IPS-11a (cell line): Measurements from ENCODE around the gene CYP3A7.
"Not testable (repeated sequence)": the region's sequence is repeated elsewhere in the genome, so short reads cannot be mapped to it uniquely, and the experiment has no call there.

Source experiments
- H3K4me3 ChIP-seq: one replicate; pipeline ENCODE4 v1.5.1; 2013; ENCODE audit warnings: low read depth, low read length, control low read depth

CYP3A7 gene

GRCh38 chr7:99674995-99675742 is 59.8 kb downstream of the CYP3A7 start:
- no peak overlapping the region for H3K4me3 ChIP-seq

GRCh38 chr7:99672573-99672972 is 62.4 kb downstream of the CYP3A7 start:
- H3K4me3 ChIP-seq: no peak overlapping the region

GRCh38 chr7:99669782-99670181 is 65.2 kb downstream of the CYP3A7 start:
- no peak overlapping the region for H3K4me3 ChIP-seq

- no peak overlapping the region for H3K4me3 ChIP-seq
These were observed 66.5 kb downstream of the CYP3A7 start for GRCh38 chr7:99668541-99668940.

GRCh38 chr7:99667179-99667578 is 67.8 kb downstream of the CYP3A7 start:
- no peak overlapping the region for H3K4me3 ChIP-seq

GRCh38 chr7:99666013-99666395 is 69.0 kb downstream of the CYP3A7 start:
- H3K4me3 ChIP-seq: no peak overlapping the region

GRCh38 chr7:99665312-99666012 is 69.5 kb downstream of the CYP3A7 start:
- H3K4me3 ChIP-seq: no peak overlapping the region

- H3K4me3 ChIP-seq: not testable (repeated sequence)
These were observed 77.1 kb downstream of the CYP3A7 start for GRCh38 chr7:99657879-99658278.
